GM12873 (cell line): ENCODE measurements around the gene TBCC.

Experiments used
- CTCF ChIP-seq: IDR thresholded peaks from 2 replicates; pipeline ENCODE4 v1.5.1; 2012; ENCODE audit warnings: low read depth, mild to moderate bottlenecking, moderate library complexity, low read length, control low read depth; ENCODE audit not compliant: insufficient read depth; ENCODE audit errors: missing control alignments

TBCC gene

GRCh38 chr6:42745640-42746462 is at the start of gene TBCC:
TBCC (minus strand) TSS chr6:42746103; CDS start chr6:42746073, 30 bp downstream.
- TF ChIP-seq CTCF: no peak

GRCh38 chr6:42795651-42796050 is 49.7 kb upstream of the TBCC start:
- no peak for TF ChIP-seq CTCF

GRCh38 chr6:42791706-42792320 is 45.9 kb upstream of the TBCC start:
- TF ChIP-seq CTCF: no peak

GRCh38 chr6:42790549-42791181 is 44.8 kb upstream of the TBCC start:
- no peak for TF ChIP-seq CTCF

- no peak for TF ChIP-seq CTCF
Measured at GRCh38 chr6:42788671-42789070, 42.8 kb upstream of the TBCC start.

GRCh38 chr6:42787063-42787472 is 41.2 kb upstream of the TBCC start:
- TF ChIP-seq CTCF: no peak

- TF ChIP-seq CTCF: no peak
Measured at GRCh38 chr6:42786525-42786985, 40.7 kb upstream of the TBCC start.
